Tibial nerve (tissue), 4 donors: ENCODE measurements around the gene TAOK1. TPM values are rescaled to one million over a fixed set of nuclear protein-coding genes. Genes with fewer than 3 reads are reported as not detected.
A peak's percentile ranks its signal among the peaks of the same experiment; 100 is the strongest.

Experiments used
- DNase-seq, 2 donors: peaks; one replicate each; pipeline ENCODE4 v3.0.0-alpha.2; 2019; ENCODE audit warnings: low spot score in 2 of 2
- H3K27ac ChIP-seq, 4 donors: fragments of 200-600 bp; sonication (generic) in 3 of 4; one replicate each; pipeline ENCODE4 v1.5.1; 2017 to 2019; ENCODE audit warnings: mild to moderate bottlenecking in 1 of 4
- H3K27me3 ChIP-seq, 2 donors: fragments of 200-600 bp; sonication (generic) in 1 of 2; one replicate each; pipeline versions ENCODE4 v1.5.1 to v1.6.0; 2017 to 2019
- H3K36me3 ChIP-seq, 3 donors: fragments of 200-600 bp; sonication (generic); one replicate each; pipeline ENCODE4 v1.5.1; 2018 to 2019
- H3K4me1 ChIP-seq, 4 donors: fragments of 200-600 bp; sonication (generic) in 3 of 4; one replicate each; pipeline ENCODE4 v1.5.1; 2017 to 2019
- H3K4me3 ChIP-seq, 4 donors: fragments of 200-600 bp; sonication (generic) in 3 of 4; one replicate each; pipeline ENCODE4 v1.5.1; 2017 to 2019; ENCODE audit warnings: mild to moderate bottlenecking in 1 of 4, moderate library complexity in 1 of 4
- H3K9me3 ChIP-seq, 4 donors: fragments of 200-600 bp; sonication (generic) in 3 of 4; one replicate each; pipeline ENCODE4 v1.5.1; 2017 to 2019
- CTCF ChIP-seq, 5 experiments: fragments of 200-600 bp in 3 of 5; fragments of 450-650 bp in 2 of 5; sonication (generic) in 3 of 5; IDR thresholded peaks; one replicate each; pipeline ENCODE4 v1.5.1; 2016 to 2019; ENCODE audit warnings: antibody characterized with exemption in 5 of 5, mild to moderate bottlenecking in 3 of 5, moderate library complexity in 2 of 5
- EP300 ChIP-seq, 2 donors: sonication (generic); formaldehyde crosslinking; IDR thresholded peaks; one replicate each; pipeline ENCODE4 v1.6.1; 2017; ENCODE audit warnings: antibody characterized with exemption in 2 of 2, mild to moderate bottlenecking in 1 of 2
- POLR2A ChIP-seq, 2 donors: fragments of 450-650 bp; IDR thresholded peaks; one replicate each; pipeline ENCODE4 v1.6.1; 2017; ENCODE audit warnings: antibody characterized with exemption in 2 of 2, mild to moderate bottlenecking in 2 of 2, moderate library complexity in 2 of 2
- WGBS, 2 donors: methylation state at CpG; one replicate each; pipeline ENCODE4 v1.1.5; 2018; 5-methylcytosine and 5-hydroxymethylcytosine counted together
- total RNA-seq, 4 donors: library from RNA; depleted of rRNA; stranded (reverse); fragments of >200 nt; gene quantifications; one replicate each; pipeline ENCODE4 v1.1.0, GENCODE V29; 2016

TAOK1 gene
- total RNA-seq, 4 donors from 2014 or later = 63.0 to 86.1 (median 73.7) TPM

GRCh38 chr17:29573558-29573869, 183.4 kb downstream of the TAOK1 start:
- Histone ChIP-seq H3K4me3 (no peak overlapping the region), H3K27me3 (no peaks in the 10 kb centered on the region), H3K27ac (peak overlapping the region in 3 of 4 donors; percentile 18 to 90 (median 69)), H3K4me1 (peaks cover 0 to 75% (median 29%) of the 10 kb centered on the region in 4 donors), H3K9me3 (no peaks in the 10 kb centered on the region), H3K36me3 (peaks cover 0 to 53% (median 21%) of the 10 kb centered on the region in 3 donors)
- peak in 1 of 2 donors; percentile 3 for DNase-seq
- no peak for TF ChIP-seq CTCF (IDR thresholded peaks at IDR 0.05)
- no peak for TF ChIP-seq POLR2A (IDR thresholded peaks at IDR 0.05)
- TF ChIP-seq EP300 (IDR thresholded peaks at IDR 0.05) = no peak
- WGBS, 2 donors = 64 to 77% methylated on average over 2 to 6 of the region's 6 CpGs

GRCh38 chr17:29573871-29574731, 183.9 kb downstream of the TAOK1 start:
- Histone ChIP-seq H3K9me3 (no peaks in the 10 kb centered on the region), H3K27ac (peak overlapping the region in 3 of 4 donors; percentile 18 to 90 (median 69)), H3K4me3 (no peak overlapping the region), H3K27me3 (no peaks in the 10 kb centered on the region), H3K36me3 (peaks cover 0 to 59% (median 21%) of the 10 kb centered on the region in 3 donors), H3K4me1 (peaks cover 0 to 78% (median 28%) of the 10 kb centered on the region in 4 donors)
- DNase-seq = peak in 1 of 2 donors; percentile 10
- WGBS, 2 donors = 69 to 70% methylated on average over 12 to 13 of the region's 14 CpGs
- TF ChIP-seq EP300 (IDR thresholded peaks at IDR 0.05) (no peak), POLR2A (IDR thresholded peaks at IDR 0.05) (no peak), CTCF (IDR thresholded peaks at IDR 0.05) (no peak)

GRCh38 chr17:29574732-29575510, 184.8 kb downstream of the TAOK1 start:
- no peak overlapping the region for H3K4me3 ChIP-seq
- H3K27me3 ChIP-seq = no peaks in the 10 kb centered on the region
- TF ChIP-seq EP300 (IDR thresholded peaks at IDR 0.05) (no peak), CTCF (IDR thresholded peaks at IDR 0.05) (no peak), POLR2A (IDR thresholded peaks at IDR 0.05) (no peak)
- peaks cover 0 to 67% (median 21%) of the 10 kb centered on the region in 3 donors for H3K36me3 ChIP-seq
- peaks cover 0 to 76% (median 23%) of the 10 kb centered on the region in 4 donors for H3K4me1 ChIP-seq
- H3K27ac ChIP-seq = peak overlapping the region in 2 of 4 donors; percentile 69 to 90
- DNase-seq = no peak
- H3K9me3 ChIP-seq = no peaks in the 10 kb centered on the region
- 53 to 70% methylated on average over 6 to 14 of the region's 17 CpGs for WGBS, 2 donors

GRCh38 chr17:29575511-29576213, 185.5 kb downstream of the TAOK1 start:
- Histone ChIP-seq H3K4me1 (peaks cover 0 to 77% (median 27%) of the 10 kb centered on the region in 4 donors), H3K36me3 (peaks cover 0 to 68% (median 21%) of the 10 kb centered on the region in 3 donors), H3K9me3 (no peaks in the 10 kb centered on the region), H3K4me3 (no peak overlapping the region), H3K27me3 (no peaks in the 10 kb centered on the region), H3K27ac (peak overlapping the region in 1 of 4 donors; percentile 90)
- WGBS, 2 donors = 76 to 78% methylated on average over 23 to 24 of the region's 28 CpGs
- TF ChIP-seq CTCF (IDR thresholded peaks at IDR 0.05) (no peak), EP300 (IDR thresholded peaks at IDR 0.05) (no peak), POLR2A (IDR thresholded peaks at IDR 0.05) (no peak)
- DNase-seq = no peak
